GM12874 (cell line): Measurements from ENCODE around the gene CAMK2A.

Experiments
- CTCF ChIP-seq: IDR thresholded peaks from 2 replicates; pipeline ENCODE4 v1.5.1; 2011; ENCODE audit warnings: low read depth, mild to moderate bottlenecking, control low read depth, low read length, moderate library complexity; ENCODE audit not compliant: insufficient read depth

Gene CAMK2A

GRCh38 chr5:150215979-150216944, 73.3 kb downstream of the CAMK2A start:
- TF ChIP-seq CTCF, result no peak

GRCh38 chr5:150214289-150214688, 75.3 kb downstream of the CAMK2A start:
- TF ChIP-seq CTCF, result no peak

- no peak for TF ChIP-seq CTCF
Measured at GRCh38 chr5:150213530-150213929, 76.0 kb downstream of the CAMK2A start.

- no peak for TF ChIP-seq CTCF
Measured at GRCh38 chr5:150211156-150212030, 78.2 kb downstream of the CAMK2A start.

- no peak for TF ChIP-seq CTCF
Measured at GRCh38 chr5:150210644-150211043, 78.9 kb downstream of the CAMK2A start.

- TF ChIP-seq CTCF, result no peak
Measured at GRCh38 chr5:150209099-150209635, 80.4 kb downstream of the CAMK2A start.
